ENCODE results near the gene ZC3HAV1. TPM values are rescaled to one million over a fixed set of nuclear protein-coding genes. Genes with fewer than 3 reads are reported as not detected.
A peak's percentile ranks its signal among the peaks of the same experiment; 100 is the strongest.

The ZC3HAV1 gene
- polyA plus RNA-seq, 1 donor (not counting 4 experiments of a cell fraction or from before 2014, with no cell fraction given) = 31.7 TPM

- dilution Hi-C loops (cut with MboI; ENCODE audit: extremely low pct_ligation_motif_present, low sequenced_read_pairs) = no loop called here
These were observed 76.0 kb downstream of the ZC3HAV1 start for GRCh38 chr7:139033346-139034114.

GRCh38 chr7:139032473-139032872 lies 77.0 kb downstream of the ZC3HAV1 start:
- H3K9ac ChIP-seq (ENCODE audit: control insufficient read depth, extremely low read depth, insufficient read depth, low read length) = no peak overlapping the region
- H3K79me2 ChIP-seq (ENCODE audit: control insufficient read depth, insufficient read depth, low read length) = peaks cover 14% of the 10 kb centered on the region
- TF ChIP-seq EZH2 (IDR thresholded peaks at IDR 0.05; ENCODE audit: low read length) = no peak
- no peak for TF ChIP-seq CTCF (optimal IDR thresholded peaks at IDR 0.05 in 1 of 3, IDR thresholded peaks at IDR 0.05 in 1 of 3, conservative IDR thresholded peaks at IDR 0.05 in 1 of 3; ENCODE audit: extremely low read depth in 1 of 3, insufficient read depth in 2 of 3, low read length in 3 of 3)
- H3K4me3 ChIP-seq (ENCODE audit: control insufficient read depth in 2 of 3, extremely low read depth in 1 of 3, insufficient read depth in 2 of 3, low read depth in 1 of 3, low read length in 3 of 3) = no peak overlapping the region
- H3K27ac ChIP-seq (ENCODE audit: control insufficient read depth, insufficient read depth, low read length) = no peak overlapping the region
- FAIRE-seq = no peak
- no peaks in the 10 kb centered on the region for H3K9me1 ChIP-seq (ENCODE audit: control insufficient read depth, extremely low read depth, insufficient read depth, low read length)
- H3K27me3 ChIP-seq (ENCODE audit: control insufficient read depth, extremely low read depth, insufficient read depth, low read length) = no peaks in the 10 kb centered on the region
- no peak overlapping the region for H3K4me2 ChIP-seq (ENCODE audit: control insufficient read depth, extremely low read depth, insufficient read depth, low read depth, low read length)
- H2AFZ ChIP-seq (ENCODE audit: control insufficient read depth, low read length) = no peak overlapping the region
- H4K20me1 ChIP-seq (ENCODE audit: control insufficient read depth, extremely low read depth, insufficient read depth, low read length) = no peaks in the 10 kb centered on the region
- peaks cover 26% of the 10 kb centered on the region for H3K4me1 ChIP-seq (ENCODE audit: control insufficient read depth, extremely low read depth, insufficient read depth, low read length)
- H3K9me3 ChIP-seq (ENCODE audit: control insufficient read depth, low read depth, low read length) = no peaks in the 10 kb centered on the region
- peaks cover 12 to 13% of the 10 kb centered on the region in 2 experiments for H3K36me3 ChIP-seq (ENCODE audit: control insufficient read depth in 2 of 2, extremely low read depth in 1 of 2, insufficient read depth in 2 of 2, low read length in 2 of 2)
- DNase-seq (ENCODE audit: low read depth, low spot score) = no peak
- dilution Hi-C loops (cut with MboI; ENCODE audit: extremely low pct_ligation_motif_present, low sequenced_read_pairs) = no loop called here

More at GRCh38 chr7:139033346-139034114, 76.0 kb downstream of the ZC3HAV1 start:
- Histone ChIP-seq H3K4me1 (ENCODE audit: control insufficient read depth, extremely low read depth, insufficient read depth, low read length) (peaks cover 26% of the 10 kb centered on the region), H3K36me3 (ENCODE audit: control insufficient read depth in 2 of 2, extremely low read depth in 1 of 2, insufficient read depth in 2 of 2, low read length in 2 of 2) (peaks cover 9% of the 10 kb centered on the region in 2 experiments), H3K4me2 (ENCODE audit: control insufficient read depth, extremely low read depth, insufficient read depth, low read depth, low read length) (peak overlapping the region; percentile 91), H3K79me2 (ENCODE audit: control insufficient read depth, insufficient read depth, low read length) (peaks cover 14% of the 10 kb centered on the region), H4K20me1 (ENCODE audit: control insufficient read depth, extremely low read depth, insufficient read depth, low read length) (no peaks in the 10 kb centered on the region), H3K27me3 (ENCODE audit: control insufficient read depth, extremely low read depth, insufficient read depth, low read length) (no peaks in the 10 kb centered on the region), H2AFZ (ENCODE audit: control insufficient read depth, low read length) (no peak overlapping the region), H3K27ac (ENCODE audit: control insufficient read depth, insufficient read depth, low read length) (no peak overlapping the region), H3K4me3 (ENCODE audit: control insufficient read depth in 2 of 3, extremely low read depth in 1 of 3, insufficient read depth in 2 of 3, low read depth in 1 of 3, low read length in 3 of 3) (peak overlapping the region in 1 of 3 experiments; percentile 30), H3K9me3 (ENCODE audit: control insufficient read depth, low read depth, low read length) (no peaks in the 10 kb centered on the region), H3K9me1 (ENCODE audit: control insufficient read depth, extremely low read depth, insufficient read depth, low read length) (no peaks in the 10 kb centered on the region), H3K9ac (ENCODE audit: control insufficient read depth, extremely low read depth, insufficient read depth, low read length) (no peak overlapping the region)
- FAIRE-seq (no peak), DNase-seq (ENCODE audit: low read depth, low spot score) (no peak)
- TF ChIP-seq EZH2 (IDR thresholded peaks at IDR 0.05; ENCODE audit: low read length) = no peak
- no peak for TF ChIP-seq CTCF (optimal IDR thresholded peaks at IDR 0.05 in 1 of 3, IDR thresholded peaks at IDR 0.05 in 1 of 3, conservative IDR thresholded peaks at IDR 0.05 in 1 of 3; ENCODE audit: extremely low read depth in 1 of 3, insufficient read depth in 2 of 3, low read length in 3 of 3)
